CD4-positive, alpha-beta T cell treated with Interleukin-4 for 1 hour (primary cell): Measurements from ENCODE around the gene DIP2C.
"Not testable (repeated sequence)": the region's sequence is repeated elsewhere in the genome, so short reads cannot be mapped to it uniquely, and the experiment has no call there.

Experiments used
- DNase-seq, 2 donors: peaks; one replicate each; pipeline ENCODE4 v3.0.0-alpha.2; 2020 to 2022

DIP2C gene

GRCh38 chr10:381805-382204 is 307.7 kb downstream of the DIP2C start:
- peak; percentile 18 to 33 for DNase-seq

- DNase-seq: no peak
Measured at GRCh38 chr10:381346-381745, 308.1 kb downstream of the DIP2C start.

- no peak for DNase-seq
Measured at GRCh38 chr10:380313-380940, 309.0 kb downstream of the DIP2C start.

- DNase-seq: no peak
Measured at GRCh38 chr10:378930-379704, 310.4 kb downstream of the DIP2C start.

- DNase-seq: no peak
Measured at GRCh38 chr10:378230-378929, 311.1 kb downstream of the DIP2C start.

- no peak for DNase-seq
Measured at GRCh38 chr10:377228-377627, 312.2 kb downstream of the DIP2C start.

GRCh38 chr10:375815-376505 is 313.5 kb downstream of the DIP2C start:
- no peak for DNase-seq

GRCh38 chr10:374354-374753 is 315.1 kb downstream of the DIP2C start:
- no peak for DNase-seq

GRCh38 chr10:373526-374309 is 315.8 kb downstream of the DIP2C start:
- DNase-seq: no peak

- DNase-seq: no peak
Measured at GRCh38 chr10:373015-373414, 316.5 kb downstream of the DIP2C start.

GRCh38 chr10:372566-372965 is 316.9 kb downstream of the DIP2C start:
- DNase-seq: no peak

GRCh38 chr10:371515-371914 is 318.0 kb downstream of the DIP2C start:
- DNase-seq: no peak

GRCh38 chr10:370449-370825 is 319.0 kb downstream of the DIP2C start:
- DNase-seq: no peak

GRCh38 chr10:369684-370448 is 319.6 kb downstream of the DIP2C start:
- DNase-seq: no peak

- no peak for DNase-seq
Measured at GRCh38 chr10:369221-369683, 320.2 kb downstream of the DIP2C start.

GRCh38 chr10:368579-369220 is 320.8 kb downstream of the DIP2C start:
- DNase-seq: no peak

- not testable (repeated sequence) for DNase-seq
Measured at GRCh38 chr10:368107-368506, 321.4 kb downstream of the DIP2C start.

- DNase-seq: no peak
Measured at GRCh38 chr10:367636-368035, 321.8 kb downstream of the DIP2C start.

- DNase-seq: no peak
Measured at GRCh38 chr10:366186-366585, 323.3 kb downstream of the DIP2C start.

- no peak for DNase-seq
Measured at GRCh38 chr10:364267-364775, 325.1 kb downstream of the DIP2C start.

- no peak for DNase-seq
Measured at GRCh38 chr10:363152-363551, 326.3 kb downstream of the DIP2C start.
